Measurements from ENCODE around the gene MYL5. TPM values are rescaled to one million over a fixed set of nuclear protein-coding genes. Genes with fewer than 3 reads are reported as not detected.
"Not testable (repeated sequence)": the region's sequence is repeated elsewhere in the genome, so short reads cannot be mapped to it uniquely, and the experiment has no call there.

MYL5 gene
- total and polyA plus RNA-seq, 10 of the 15 experiments (the other 5 are each of a cell fraction or from before 2014, with no cell fraction given), result 1.2 to 13.8 (median 7.1) TPM

DNA sequence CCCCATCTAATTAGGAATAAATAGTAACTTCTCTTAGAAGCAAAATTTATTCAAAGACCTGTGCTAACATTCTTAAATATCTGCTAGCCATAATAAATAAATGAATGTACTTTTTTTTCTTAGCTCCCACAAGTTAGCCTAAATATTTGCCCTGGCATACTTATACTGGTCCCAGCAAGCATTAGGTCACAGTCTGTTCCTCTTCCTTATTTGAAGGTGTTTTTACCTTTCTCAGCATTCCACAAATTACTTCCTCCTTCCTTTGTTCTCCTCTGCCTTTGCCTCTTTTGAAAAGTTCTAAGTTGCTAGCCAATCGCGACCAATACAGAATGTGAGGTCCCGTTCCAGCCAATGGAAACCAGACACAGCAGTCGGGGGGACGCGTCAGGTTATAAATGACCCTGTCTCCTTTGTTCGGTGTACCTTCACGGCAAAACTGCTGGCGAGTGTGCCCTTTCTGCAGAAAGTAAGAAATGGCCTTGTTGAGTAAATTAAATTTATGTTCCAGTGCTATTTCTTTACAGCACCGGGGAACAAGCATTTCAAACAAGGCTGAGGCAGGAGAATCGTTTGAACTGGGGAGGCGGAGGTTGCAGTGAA is 20.1 kb downstream of the MYL5 start:
- H3K4me3 ChIP-seq; FAIRE-seq; H3K36me3 ChIP-seq (ENCODE audit: control insufficient read depth in 2 of 2, insufficient read depth in 2 of 2, low read length in 1 of 2); POLR2A ChIA-PET; H4K20me1 ChIP-seq (ENCODE audit: control insufficient read depth, insufficient read depth); ATAC-seq; H2AFZ ChIP-seq (ENCODE audit: control insufficient read depth, low read depth, low read length); DNase-seq (ENCODE audit: low read depth, low spot score); H3K4me2 ChIP-seq (ENCODE audit: control insufficient read depth, insufficient read depth); H3K79me2 ChIP-seq (ENCODE audit: control insufficient read depth, insufficient read depth, low read length); BruUV-seq (replicated peaks); RAD21 ChIA-PET (ENCODE audit: unreplicated experiment); H3K27ac ChIP-seq (ENCODE audit: control insufficient read depth, insufficient read depth); H3K9me3 ChIP-seq (replicated peaks; ENCODE audit: control insufficient read depth, insufficient read depth, low read length); SMC1A ChIA-PET (ENCODE audit: uncharacterized antibody, unreplicated experiment); H3K27me3 ChIP-seq (replicated peaks in 1 of 2; ENCODE audit: control insufficient read depth in 2 of 2, insufficient read depth in 2 of 2, low read length in 1 of 2); in situ Hi-C loops (cut with MboI); CTCF ChIA-PET; intact Hi-C loops (cut with micrococcal nuclease; ENCODE audit: unreplicated experiment); H3K9ac ChIP-seq (ENCODE audit: control insufficient read depth, insufficient read depth, low read length): not testable (repeated sequence)
- 67% methylated on average over 12 of the region's 12 CpGs for WGBS (ENCODE audit: insufficient coverage, insufficient replicate concordance, low lambda C conversion rate, missing lambda C conversion rate)
- peaks cover 12% of the 10 kb centered on the region for H3K4me1 ChIP-seq (ENCODE audit: control insufficient read depth, insufficient read depth, low read length)

- ChIA-PET POLR2A (interaction anchor here (1.0 to 3.0 kb wide), 4 partner anchors 10 to 26 kb away, joined by 4 to 14 read pairs (median 5); partner anchors contain the start of genes ATP5ME and MYL5), SMC1A (ENCODE audit: uncharacterized antibody, unreplicated experiment) (interaction anchor here (1.2 to 1.7 kb wide), 4 partner anchors 16 to 97 kb away, joined by 3 to 5 read pairs (median 4); no protein-coding TSS in a partner anchor), CTCF (interaction anchor here (0.6 to 1.6 kb wide), 7 partner anchors 16 to 452 kb away, joined by 3 to 8 read pairs (median 3); no protein-coding TSS in a partner anchor), RAD21 (ENCODE audit: unreplicated experiment) (interaction anchor here (1.1 to 1.5 kb wide), 3 partner anchors 16 to 97 kb away, joined by 3 to 5 read pairs (median 3); no protein-coding TSS in a partner anchor)
- BruUV-seq (replicated peaks), result no TSS peak
- intact Hi-C loops (cut with micrococcal nuclease; ENCODE audit: unreplicated experiment), result loop anchor here (2.0 kb wide), 1 partner anchor 25 kb away; the partner anchor contains the start of genes ATP5ME and MYL5
- TF ChIP-seq ZNF217 (IDR thresholded peaks at IDR 0.05), result no peak
- TF ChIP-seq, protein P1, sequence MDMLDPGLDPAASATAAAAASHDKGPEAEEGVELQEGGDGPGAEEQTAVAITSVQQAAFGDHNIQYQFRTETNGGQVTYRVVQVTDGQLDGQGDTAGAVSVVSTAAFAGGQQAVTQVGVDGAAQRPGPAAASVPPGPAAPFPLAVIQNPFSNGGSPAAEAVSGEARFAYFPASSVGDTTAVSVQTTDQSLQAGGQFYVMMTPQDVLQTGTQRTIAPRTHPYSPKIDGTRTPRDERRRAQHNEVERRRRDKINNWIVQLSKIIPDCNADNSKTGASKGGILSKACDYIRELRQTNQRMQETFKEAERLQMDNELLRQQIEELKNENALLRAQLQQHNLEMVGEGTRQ (IDR thresholded peaks at IDR 0.05; ENCODE audit: borderline replicate concordance, low read depth, low read length), result no peak
- TF ChIP-seq TBL1XR1 (IDR thresholded peaks at IDR 0.05; ENCODE audit: low read depth, low read length), result no peak
- no peak for TF ChIP-seq POLR2AphosphoS5 (IDR thresholded peaks at IDR 0.05; ENCODE audit: low read length)
- no peak for TF ChIP-seq SMAD1 (IDR thresholded peaks at IDR 0.05; ENCODE audit: low read depth, partially characterized antibody)
- TF ChIP-seq RCOR1 (conservative IDR thresholded peaks at IDR 0.05; ENCODE audit: low read depth, low read length), result no peak
- no peak for TF ChIP-seq ATF7 (IDR thresholded peaks at IDR 0.05; ENCODE audit: low read depth)
- no peak for TF ChIP-seq RELA (IDR thresholded peaks at IDR 0.05; ENCODE audit: borderline replicate concordance, partially characterized antibody)
- TF ChIP-seq RAD21 (IDR thresholded peaks at IDR 0.05; ENCODE audit: insufficient read depth, low read depth, low read length), result no peak
- no peak for TF ChIP-seq ASH2L (IDR thresholded peaks at IDR 0.05; ENCODE audit: borderline replicate concordance, low read depth)
- FAIRE-seq (no peak), ATAC-seq (no peak), DNase-seq (ENCODE audit: low read depth, low spot score) (no peak)
- in situ Hi-C loops (cut with MboI), result no loop called here
- peak overlapping the region; percentile 48 for H3K4me2 ChIP-seq (ENCODE audit: control insufficient read depth, insufficient read depth)
- 86% methylated on average over 27 of the region's 27 CpGs for WGBS (ENCODE audit: insufficient coverage, insufficient replicate concordance, low lambda C conversion rate, missing lambda C conversion rate)
- peak overlapping the region; percentile 67 for H3K27ac ChIP-seq (ENCODE audit: control insufficient read depth, insufficient read depth)
- no peaks in the 10 kb centered on the region for H3K36me3 ChIP-seq (ENCODE audit: control insufficient read depth in 2 of 2, insufficient read depth in 2 of 2, low read length in 1 of 2)
- peaks cover 8% of the 10 kb centered on the region; the same call in 1 of the 2 replicates for H3K4me1 ChIP-seq (ENCODE audit: control insufficient read depth, insufficient read depth, low read length)
- H2AFZ ChIP-seq (ENCODE audit: control insufficient read depth, low read depth, low read length), result peak overlapping the region; percentile 47; the same call in 1 of the 2 replicates
- H4K20me1 ChIP-seq (ENCODE audit: control insufficient read depth, insufficient read depth), result no peaks in the 10 kb centered on the region
- H3K9me3 ChIP-seq (replicated peaks; ENCODE audit: control insufficient read depth, insufficient read depth, low read length), result no peaks in the 10 kb centered on the region; the same call in 2 of the 3 replicates
- H3K9ac ChIP-seq (ENCODE audit: control insufficient read depth, insufficient read depth, low read length), result no peak overlapping the region
- no peaks in the 10 kb centered on the region for H3K79me2 ChIP-seq (ENCODE audit: control insufficient read depth, insufficient read depth, low read length)
- H3K27me3 ChIP-seq (replicated peaks in 1 of 2; ENCODE audit: control insufficient read depth in 2 of 2, insufficient read depth in 2 of 2, low read length in 1 of 2), result no peaks in the 10 kb centered on the region
- H3K4me3 ChIP-seq, result peak overlapping the region; percentile 50; the same call in 1 of the 2 replicates
Observed at GRCh38 chr4:699816-700580, 25.7 kb downstream of the MYL5 start.

Measured in GM12878 (cell line).